ENCODE results near the gene TMEM9. TPM values are rescaled to one million over a fixed set of nuclear protein-coding genes. Genes with fewer than 3 reads are reported as not detected.

The TMEM9 gene
- 73.4 TPM for total RNA-seq

- peak; percentile 93 to 97 for DNase-seq (ENCODE audit: low spot score in 2 of 2)
- FAIRE-seq, result no peak
Observed at GRCh38 chr1:201154389-201155165, at the start of gene TMEM9. Gene TMEM9 (minus strand): TSS chr1:201154474. CDS start chr1:201153923, 551 bp downstream.

- no peak for DNase-seq (ENCODE audit: low spot score in 2 of 2)
- no peak for FAIRE-seq
Observed at GRCh38 chr1:201198598-201198997, 44.3 kb upstream of the TMEM9 start.

GRCh38 chr1:201194046-201194445 lies 39.8 kb upstream of the TMEM9 start:
- FAIRE-seq, result no peak
- no peak for DNase-seq (ENCODE audit: low spot score in 2 of 2)

GRCh38 chr1:201192261-201192788 lies 38.1 kb upstream of the TMEM9 start:
- FAIRE-seq, result no peak
- DNase-seq (ENCODE audit: low spot score in 2 of 2), result no peak

GRCh38 chr1:201191653-201192260 lies 37.5 kb upstream of the TMEM9 start:
- no peak for FAIRE-seq
- DNase-seq (ENCODE audit: low spot score in 2 of 2), result no peak

GRCh38 chr1:201190624-201191051 lies 36.4 kb upstream of the TMEM9 start, which contains the start of gene IGFN1:
Gene IGFN1 (plus strand): TSS chr1:201190824. CDS start chr1:201193294, 2,470 bp downstream.
- no peak for DNase-seq (ENCODE audit: low spot score in 2 of 2)
- no peak for FAIRE-seq

GRCh38 chr1:201190005-201190404 lies 35.7 kb upstream of the TMEM9 start:
- DNase-seq (ENCODE audit: low spot score in 2 of 2), result no peak
- FAIRE-seq, result no peak

GRCh38 chr1:201189085-201189484 lies 34.8 kb upstream of the TMEM9 start:
- no peak for DNase-seq (ENCODE audit: low spot score in 2 of 2)
- no peak for FAIRE-seq

- FAIRE-seq (no peak), DNase-seq (ENCODE audit: low spot score in 2 of 2) (no peak)
Observed at GRCh38 chr1:201186192-201186591, 31.9 kb upstream of the TMEM9 start.

GRCh38 chr1:201185527-201186128 lies 31.4 kb upstream of the TMEM9 start:
- DNase-seq (ENCODE audit: low spot score in 2 of 2) (no peak), FAIRE-seq (no peak)

- DNase-seq (ENCODE audit: low spot score in 2 of 2), result no peak
- FAIRE-seq, result no peak
Observed at GRCh38 chr1:201185123-201185453, 30.8 kb upstream of the TMEM9 start.

GRCh38 chr1:201184307-201185122 lies 30.2 kb upstream of the TMEM9 start:
- FAIRE-seq (no peak), DNase-seq (ENCODE audit: low spot score in 2 of 2) (peak in 1 of 2 donors; percentile 36)

GRCh38 chr1:201183753-201184152 lies 29.5 kb upstream of the TMEM9 start:
- no peak for DNase-seq (ENCODE audit: low spot score in 2 of 2)
- no peak for FAIRE-seq

GRCh38 chr1:201183209-201183608 lies 28.9 kb upstream of the TMEM9 start:
- FAIRE-seq (no peak), DNase-seq (ENCODE audit: low spot score in 2 of 2) (no peak)

GRCh38 chr1:201181726-201182125 lies 27.5 kb upstream of the TMEM9 start:
- FAIRE-seq (no peak), DNase-seq (ENCODE audit: low spot score in 2 of 2) (no peak)

- DNase-seq (ENCODE audit: low spot score in 2 of 2), result no peak
- FAIRE-seq, result no peak
Observed at GRCh38 chr1:201181323-201181722, 27.0 kb upstream of the TMEM9 start.

- FAIRE-seq (no peak), DNase-seq (ENCODE audit: low spot score in 2 of 2) (no peak)
Observed at GRCh38 chr1:201180901-201181300, 26.6 kb upstream of the TMEM9 start.

GRCh38 chr1:201180141-201180540 lies 25.9 kb upstream of the TMEM9 start:
- FAIRE-seq (no peak), DNase-seq (ENCODE audit: low spot score in 2 of 2) (no peak)

GRCh38 chr1:201178718-201179117 lies 24.4 kb upstream of the TMEM9 start:
- FAIRE-seq, result no peak

GRCh38 chr1:201176940-201177339 lies 22.7 kb upstream of the TMEM9 start:
- FAIRE-seq, result no peak
- no peak for DNase-seq (ENCODE audit: low spot score in 2 of 2)

More at GRCh38 chr1:201178718-201179117, 24.4 kb upstream of the TMEM9 start:
- no peak for DNase-seq (ENCODE audit: low spot score in 2 of 2)

All from frontal cortex (tissue), 4 donors.